Stimulated activated CD8-positive, alpha-beta memory T cell treated with anti-CD3 and anti-CD28 coated beads, Interleukin-2, amount 100 ng/mL, for 48 hours (primary cell): ENCODE results near the gene PTPN21.

Experiments used
- DNase-seq, 2 donors: peaks; one replicate each; pipeline ENCODE4 v3.0.0-alpha.2; 2020; ENCODE audit warnings: low read depth in 2 of 2

PTPN21 gene

DNA sequence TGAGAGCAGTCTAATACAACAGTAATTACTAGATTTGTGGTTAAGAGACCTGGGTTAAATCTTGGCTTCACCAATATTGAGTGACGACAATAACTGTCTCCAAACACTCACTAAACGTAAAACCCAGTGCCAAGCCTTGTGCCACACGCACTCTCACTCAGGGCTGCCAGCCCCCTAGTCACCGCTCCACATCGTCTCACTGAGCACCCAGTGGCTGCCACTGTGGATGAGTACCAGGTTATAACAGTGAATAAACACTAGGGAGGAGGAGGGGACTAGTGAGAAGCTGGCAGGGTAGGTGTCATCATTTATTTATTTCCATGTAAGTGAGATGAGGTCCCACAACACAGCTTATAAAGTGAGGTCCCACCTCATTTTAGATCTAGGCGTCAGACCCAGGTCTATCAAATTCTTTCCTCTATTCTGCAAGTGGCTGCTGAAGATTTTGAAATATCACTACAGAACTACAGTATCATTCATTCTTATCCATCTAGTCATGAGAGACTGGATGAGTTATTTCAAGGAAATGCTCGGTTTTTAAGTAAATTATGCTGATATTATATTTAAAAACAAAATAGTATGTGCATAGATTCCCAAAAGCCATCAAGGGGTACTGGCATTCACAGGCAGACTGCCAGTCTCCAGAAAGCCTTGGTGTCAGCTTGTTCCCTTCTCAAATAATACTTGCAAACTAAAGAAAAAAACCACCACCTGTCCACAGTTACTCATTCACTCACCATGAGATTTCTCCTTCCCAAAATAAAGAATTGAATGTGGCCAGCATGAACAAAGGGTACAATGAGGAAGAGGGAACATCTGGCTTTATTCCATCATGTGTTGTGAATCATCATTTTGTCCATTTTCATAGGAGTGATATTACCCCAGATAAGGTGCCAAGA is 84.0 kb downstream of the PTPN21 start:
- DNase-seq: no peak

DNA sequence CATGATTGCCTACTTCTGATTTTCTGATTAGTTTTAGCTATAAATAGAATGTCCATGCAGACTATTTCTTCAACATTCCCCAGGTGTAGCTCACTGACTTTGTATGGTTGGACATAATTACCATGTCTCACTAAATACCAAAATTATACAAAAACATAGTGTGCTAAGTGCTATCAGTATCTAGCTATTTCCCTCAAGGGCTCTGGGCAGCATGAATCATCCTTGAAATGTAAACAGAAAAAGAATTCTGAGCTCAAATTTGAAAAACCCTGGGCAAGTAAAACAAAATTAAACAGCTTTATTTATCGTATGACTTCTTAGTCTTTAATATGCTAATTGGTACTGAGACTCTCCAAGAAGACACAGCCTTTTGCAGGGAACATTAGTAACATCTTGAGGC is 86.4 kb downstream of the PTPN21 start:
- DNase-seq: no peak

DNA sequence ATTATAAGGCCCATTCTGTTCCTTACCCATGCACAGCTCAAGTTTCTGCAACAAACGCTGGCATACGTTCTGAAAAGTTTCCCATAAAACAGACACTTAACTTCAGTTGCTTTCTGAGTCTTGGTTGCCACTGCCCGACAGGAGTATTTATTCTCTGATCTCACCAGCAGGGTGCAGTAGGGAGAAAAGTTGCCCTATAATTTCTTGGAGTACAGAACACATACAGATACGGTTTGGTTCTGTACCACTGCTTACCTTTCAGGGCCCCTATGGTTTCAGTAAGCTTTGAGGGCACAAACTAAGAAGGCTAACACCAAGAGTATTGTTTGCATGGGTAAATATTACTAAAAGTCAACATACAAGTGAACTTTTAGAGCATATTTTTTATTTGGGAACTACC is 91.5 kb downstream of the PTPN21 start:
- DNase-seq: no peak

DNA sequence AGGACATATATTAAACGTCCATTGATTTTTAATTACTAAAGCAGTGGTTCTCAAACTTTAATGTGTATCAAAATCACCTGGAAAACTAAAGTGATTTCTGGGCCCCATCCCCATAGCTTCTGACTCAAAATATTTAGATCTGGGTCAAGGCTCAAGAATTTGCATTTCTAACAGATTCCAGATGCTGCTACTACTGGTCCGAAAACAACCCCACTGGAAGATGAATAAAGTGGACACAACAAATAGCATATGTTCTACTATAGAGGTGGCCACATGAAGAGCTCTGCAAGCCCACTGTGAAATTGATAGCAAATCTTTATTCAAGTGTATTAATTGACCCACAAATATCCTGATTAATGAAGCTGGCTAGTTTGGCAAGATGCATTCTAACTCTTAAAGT is 99.9 kb downstream of the PTPN21 start:
- no peak for DNase-seq

DNA sequence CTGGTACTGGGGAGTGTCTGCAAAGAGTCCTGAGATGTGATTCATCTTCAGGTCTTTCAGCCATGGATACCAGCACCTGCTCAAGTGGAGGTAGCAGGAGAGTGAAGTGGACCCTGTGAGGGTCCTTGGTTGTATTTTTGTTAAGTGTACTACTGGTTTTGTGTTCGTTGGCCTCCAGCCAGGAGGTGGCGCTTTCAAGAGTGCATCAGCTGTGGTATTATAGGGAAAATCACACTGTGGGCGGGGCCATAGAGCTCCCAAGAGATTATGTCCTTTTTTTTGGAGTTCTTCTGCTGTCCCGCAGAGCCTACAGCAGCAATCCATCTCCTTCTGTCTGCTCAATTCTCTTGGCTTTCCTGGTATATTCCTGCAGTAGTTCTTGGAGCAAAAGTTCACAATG is 102.6 kb downstream of the PTPN21 start:
- DNase-seq: no peak

DNA sequence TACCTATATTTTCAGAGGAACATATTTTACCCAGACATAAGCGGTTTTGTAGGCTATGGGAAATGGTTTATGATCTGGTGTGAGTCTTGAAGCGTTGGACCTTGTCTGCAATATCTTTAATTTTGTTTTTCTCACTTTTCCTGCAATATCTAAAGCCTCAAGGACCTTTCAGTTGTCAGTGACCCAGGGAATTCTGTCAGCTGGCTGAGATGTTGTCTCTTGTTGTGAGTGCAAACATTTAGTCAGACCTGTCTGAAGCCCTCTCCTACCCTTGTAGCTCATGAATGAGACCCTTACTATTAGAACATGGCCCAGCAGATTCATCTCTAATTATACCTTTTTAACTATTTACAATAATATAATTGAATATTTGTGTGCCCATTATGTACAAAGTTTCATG is 115.7 kb downstream of the PTPN21 start:
- no peak for DNase-seq

DNA sequence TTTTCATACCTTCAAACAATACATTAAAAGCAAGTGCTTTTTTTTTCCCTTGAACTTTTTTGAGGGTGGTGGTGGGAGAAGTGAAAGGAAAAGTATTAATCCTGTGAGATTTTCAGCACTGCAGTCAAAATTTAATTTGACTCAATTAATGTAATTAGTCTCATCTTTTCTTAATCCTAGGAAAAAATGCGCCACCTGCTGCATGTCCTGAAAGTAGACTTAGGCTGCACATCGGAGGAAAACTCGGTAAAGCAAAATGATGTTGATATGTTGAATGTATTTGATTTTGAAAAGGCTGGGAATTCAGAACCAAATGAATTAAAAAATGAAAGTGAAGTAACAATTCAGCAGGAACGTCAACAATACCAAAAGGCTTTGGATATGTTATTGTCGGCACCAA is 117.1 kb downstream of the PTPN21 start:
- no peak for DNase-seq

DNA sequence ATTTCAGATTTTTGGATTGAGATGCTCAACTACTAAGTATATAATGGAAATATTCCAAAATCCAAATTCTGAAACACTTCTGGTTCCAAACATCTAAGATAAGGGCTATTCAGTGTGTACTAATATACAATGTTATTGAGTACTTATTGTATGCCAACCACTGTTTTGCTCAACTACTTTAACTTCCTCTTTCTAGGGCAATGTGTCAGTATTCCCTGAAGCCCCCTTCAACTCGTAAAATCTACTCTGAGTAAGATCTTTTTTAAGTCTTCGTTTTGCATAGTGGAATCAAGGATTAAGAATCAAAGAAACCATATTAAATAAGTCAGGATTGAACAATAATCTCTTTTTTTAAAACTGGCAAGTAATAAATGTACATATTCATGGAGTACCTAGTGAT is 123.8 kb downstream of the PTPN21 start:
- DNase-seq: no peak

DNA sequence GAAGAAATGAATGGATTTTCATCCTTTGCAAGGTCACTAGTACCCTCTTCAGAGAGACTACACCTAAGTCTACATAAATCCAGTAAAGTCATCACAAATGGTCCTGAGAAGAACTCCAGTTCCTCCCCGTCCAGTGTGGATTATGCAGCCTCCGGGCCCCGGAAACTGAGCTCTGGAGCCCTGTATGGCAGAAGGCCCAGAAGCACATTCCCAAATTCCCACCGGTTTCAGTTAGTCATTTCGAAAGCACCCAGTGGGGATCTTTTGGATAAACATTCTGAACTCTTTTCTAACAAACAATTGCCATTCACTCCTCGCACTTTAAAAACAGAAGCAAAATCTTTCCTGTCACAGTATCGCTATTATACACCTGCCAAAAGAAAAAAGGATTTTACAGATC is 128.5 kb downstream of the PTPN21 start:
- DNase-seq: no peak

DNA sequence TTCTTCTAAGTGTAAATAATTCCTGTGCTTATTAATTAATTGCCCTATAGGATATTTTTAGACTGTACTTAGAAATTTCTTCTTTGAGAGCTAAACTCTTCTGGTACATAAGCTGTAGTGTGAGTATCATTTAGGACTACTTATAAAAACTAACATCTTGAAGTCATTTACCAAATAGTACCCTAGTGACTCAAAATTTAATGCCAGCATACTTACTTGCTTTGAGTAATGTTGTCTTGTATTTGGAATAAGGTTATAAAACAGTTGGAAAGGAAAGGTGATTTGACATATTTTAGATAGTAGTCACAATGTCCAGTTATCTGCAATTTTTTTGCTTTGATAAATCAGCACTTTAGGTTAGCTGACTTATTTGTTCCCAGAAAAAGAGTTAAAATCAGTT is 130.2 kb downstream of the PTPN21 start:
- DNase-seq: no peak

DNA sequence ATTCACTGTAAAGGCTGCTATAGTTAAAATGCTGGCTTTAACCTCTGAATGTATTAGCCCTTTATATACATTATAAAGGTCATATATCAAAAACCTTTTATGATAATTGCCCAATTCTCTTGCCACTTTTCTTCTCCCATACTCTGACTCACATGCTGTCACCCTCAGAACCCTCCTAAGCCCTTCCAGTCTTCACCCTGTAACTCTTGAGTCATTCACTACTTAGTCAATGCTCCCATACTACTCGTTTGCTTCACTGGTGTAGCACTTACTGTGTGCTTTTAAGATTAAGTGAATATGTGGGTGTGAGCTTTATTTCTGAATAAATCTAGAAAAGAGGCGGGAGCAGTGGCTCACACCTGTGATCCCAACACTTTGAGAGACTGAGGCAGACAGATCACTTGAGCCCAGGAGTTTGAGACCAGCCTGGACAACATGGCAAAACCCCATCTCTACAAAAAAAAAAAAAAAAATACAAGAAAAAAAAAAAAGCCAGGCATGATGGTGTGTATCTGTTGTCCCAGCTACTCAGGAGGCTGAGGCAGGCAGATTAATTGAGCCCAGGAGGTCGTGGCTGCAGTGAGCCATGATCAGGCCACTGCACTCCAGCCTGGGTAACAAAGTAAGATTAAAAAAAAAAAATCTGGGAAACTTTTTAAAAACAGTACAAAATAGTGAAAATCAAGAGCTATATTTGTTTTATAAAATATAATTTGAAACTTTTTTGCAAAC is 131.7 kb downstream of the PTPN21 start:
- no peak for DNase-seq

DNA sequence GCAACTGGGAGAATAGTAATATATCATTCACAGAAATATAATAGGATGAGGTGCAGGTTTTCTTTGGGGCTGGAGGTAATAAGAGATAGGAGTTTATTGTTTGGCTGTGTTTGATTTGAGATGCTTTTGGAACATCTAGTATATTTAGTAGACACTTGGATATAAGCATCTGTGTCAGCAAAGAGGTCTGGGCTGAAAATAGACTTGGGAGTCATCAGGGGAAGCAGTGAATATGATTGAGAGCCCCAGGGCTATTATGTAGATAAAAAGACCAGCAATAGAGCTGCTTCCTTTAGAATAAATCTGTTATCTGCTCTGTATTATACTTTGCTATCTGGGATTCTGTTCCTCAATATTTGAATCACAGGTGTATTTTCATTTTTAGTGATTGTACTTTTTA is 132.8 kb downstream of the PTPN21 start:
- no peak for DNase-seq

DNA sequence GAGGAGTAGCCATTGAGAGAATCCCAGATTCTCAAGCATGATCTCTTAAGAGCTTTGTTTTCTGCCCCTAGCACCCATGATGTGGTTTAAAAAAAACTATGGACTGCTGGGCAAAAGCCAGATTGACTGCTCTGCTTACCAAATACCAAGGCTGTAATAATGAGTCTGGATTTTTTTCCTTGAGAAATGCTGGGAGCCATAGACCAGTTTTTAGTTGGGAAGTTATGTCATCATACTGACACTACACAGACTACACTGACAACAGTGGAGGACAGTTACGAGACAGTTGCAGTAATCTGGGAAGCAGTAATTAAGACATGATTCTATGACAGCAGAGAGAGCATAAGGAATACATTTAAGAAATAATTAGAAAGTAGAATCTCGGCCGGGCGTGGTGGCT is 133.5 kb downstream of the PTPN21 start:
- DNase-seq: no peak

DNA sequence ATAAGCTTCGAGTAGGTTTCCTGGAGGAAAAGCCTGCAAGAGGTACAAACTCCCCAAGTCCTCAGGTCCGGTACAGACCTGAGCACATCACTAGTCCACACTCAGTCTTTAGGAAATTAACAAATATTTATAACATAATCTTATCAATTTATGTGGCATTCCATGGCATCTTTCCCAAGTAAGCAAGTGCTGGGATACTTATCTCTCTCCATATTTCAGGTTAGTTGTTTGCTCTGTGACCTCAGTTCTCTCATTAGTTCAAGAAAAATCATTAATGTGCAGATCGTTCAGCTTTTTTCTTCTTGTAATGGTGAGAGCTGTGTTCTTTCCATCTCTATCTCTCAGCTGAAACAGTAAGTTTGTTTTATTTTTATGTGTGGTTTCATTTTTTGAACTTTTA is 134.6 kb downstream of the PTPN21 start:
- DNase-seq: no peak

DNA sequence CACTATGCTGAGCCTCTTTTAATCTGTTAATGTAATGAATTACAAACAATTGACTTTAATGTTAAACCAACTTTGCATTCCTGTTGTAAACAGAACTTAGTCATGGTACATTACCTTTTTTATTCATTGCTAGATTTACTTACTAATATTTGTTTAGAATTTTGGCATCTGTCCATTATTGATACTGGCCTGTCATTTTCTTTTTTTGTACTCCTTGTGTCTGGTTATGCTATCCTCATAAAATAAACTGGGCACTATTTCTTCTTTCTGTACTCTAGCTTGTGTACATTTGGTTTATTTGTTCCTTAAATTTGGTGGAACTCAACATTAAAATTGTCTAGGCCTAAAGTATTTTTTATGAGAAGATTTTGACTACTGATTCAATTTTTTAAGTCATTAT is 137.2 kb downstream of the PTPN21 start:
- DNase-seq: no peak
